ENCODE measurements around the gene LPAR5. TPM values are rescaled to one million over a fixed set of nuclear protein-coding genes. Genes with fewer than 3 reads are reported as not detected.

LPAR5 gene
- 2.3 and 3.9 TPM in 2 replicates for total RNA-seq

DNA sequence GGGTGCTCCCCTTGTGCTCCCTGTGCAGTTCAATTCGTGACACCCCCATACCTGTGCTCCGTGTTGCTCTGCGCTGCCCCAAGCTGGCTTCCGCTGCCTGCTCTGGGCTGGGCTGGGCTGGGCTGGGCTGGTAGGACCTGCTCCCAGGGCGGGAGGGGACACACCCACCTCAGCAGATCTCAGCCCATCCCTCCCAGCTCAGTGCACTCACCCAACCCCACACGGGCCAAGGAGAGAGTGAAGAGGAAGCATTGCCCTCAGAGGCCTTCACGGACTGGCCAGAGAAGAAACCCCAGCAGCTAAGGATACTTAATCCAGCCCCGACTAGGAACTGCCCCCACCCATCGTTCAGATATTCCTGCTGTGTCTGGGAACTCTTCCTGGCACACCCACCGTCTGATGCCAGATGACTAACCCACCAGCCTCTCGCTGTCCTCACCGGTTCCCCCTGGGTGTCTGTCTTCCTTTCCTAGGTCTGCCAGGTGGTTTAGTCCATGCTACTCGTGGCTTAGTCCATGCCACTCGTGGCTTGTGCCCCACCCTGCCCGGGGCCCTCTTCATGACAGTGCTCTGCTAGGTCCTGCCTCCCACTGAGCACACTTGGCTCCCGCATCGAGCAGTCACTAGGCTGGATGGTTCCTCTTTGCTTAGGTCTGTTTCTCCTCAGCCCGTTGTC, at the start of gene LPAR5:
Gene LPAR5, minus strand, starts transcription at position 104 of the 676 bp plus-strand sequence. CDS start 14,711 bp downstream, outside the sequence.

DNA sequence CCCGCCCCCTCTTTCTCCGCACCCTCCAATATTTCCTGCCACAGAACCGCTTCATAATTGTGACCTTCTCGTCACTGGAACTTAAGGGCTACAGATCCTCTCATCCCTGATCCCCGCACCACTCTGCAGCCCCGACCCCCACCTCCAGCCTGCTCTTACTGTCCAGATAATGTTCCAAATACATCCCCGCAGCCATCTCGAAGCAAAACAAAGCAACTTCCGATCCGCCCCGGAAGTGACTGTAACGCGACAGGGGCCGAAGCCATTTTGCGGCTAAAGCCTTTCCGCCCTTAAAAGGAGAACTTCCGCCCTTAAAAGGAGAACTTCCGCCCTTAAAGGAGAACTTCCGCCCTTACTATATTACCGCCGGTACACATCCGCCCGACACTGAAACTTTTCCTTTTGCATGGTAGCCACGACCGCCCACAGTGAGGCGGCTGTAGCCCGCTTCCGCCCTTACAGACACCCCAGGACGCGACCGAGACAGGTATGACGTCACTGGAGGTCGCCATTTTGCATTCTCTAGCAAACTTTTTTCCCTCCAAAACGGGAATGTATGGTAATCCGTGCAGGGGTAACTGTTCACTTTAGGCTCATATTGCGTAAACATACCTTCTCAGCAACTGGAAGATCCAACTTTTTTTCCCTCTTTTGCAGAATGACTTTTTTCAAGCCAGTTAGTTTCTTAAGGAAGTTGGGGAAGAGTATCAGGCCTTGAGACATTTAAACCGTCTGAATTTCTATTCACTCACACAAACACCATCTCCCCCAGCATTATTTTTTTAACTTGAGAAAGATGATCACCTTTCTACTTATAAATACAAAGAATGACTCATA, 27.4 kb upstream of the LPAR5 start, which contains the start of gene ING4:
Gene ING4, minus strand, starts transcription at position 214 of the 837 bp plus-strand sequence. Its CDS starts 18 bp downstream, at position 196.

DNA sequence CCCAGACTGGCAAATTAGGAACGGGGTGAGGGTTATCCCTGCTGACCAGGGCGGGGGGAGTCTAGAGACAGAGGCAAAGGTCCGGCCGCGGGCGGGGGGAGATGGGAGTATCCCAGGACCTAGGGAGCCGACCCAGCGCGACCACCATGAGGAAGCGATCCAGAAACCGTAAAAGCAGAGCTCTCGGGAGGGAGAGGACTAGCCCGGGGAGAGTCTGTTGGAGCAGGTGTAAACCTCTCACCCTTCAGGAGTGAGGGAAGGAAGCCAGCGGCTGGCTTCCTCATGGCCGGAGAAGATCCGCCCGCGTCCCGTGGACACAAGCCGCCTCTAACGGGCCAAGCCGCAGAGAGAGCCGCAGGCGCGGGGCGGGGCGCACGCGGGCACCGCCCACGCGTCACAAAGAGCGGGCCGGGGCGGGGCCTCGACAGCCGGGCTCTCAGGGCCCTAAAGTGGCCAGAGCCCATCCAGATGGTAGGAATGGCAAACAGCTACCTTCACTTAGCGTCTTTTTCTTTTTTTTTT, 11.4 kb upstream of the LPAR5 start, which contains the start of gene ACRBP:
Gene ACRBP, minus strand, starts transcription at position 350 of the 522 bp plus-strand sequence. Its CDS starts 66 bp downstream, at position 284.

Other genes starting within 250 kb of the LPAR5 start
- not detected in 2 replicates for gene CD27, start 191.0 kb downstream of the LPAR5 start, total RNA-seq
- gene TAPBPL, start 183.9 kb downstream of the LPAR5 start, total RNA-seq, result 3.2 and 5.3 TPM in 2 replicates
- gene VAMP1, start 165.3 kb downstream of the LPAR5 start, total RNA-seq, result under 0.01 and 0.21 TPM in 2 replicates
- 52.2 and 64.6 TPM in 2 replicates for gene MRPL51, start 142.7 kb downstream of the LPAR5 start, total RNA-seq
- 10.6 and 25.4 TPM in 2 replicates for gene NCAPD2, start 141.9 kb downstream of the LPAR5 start, total RNA-seq
- gene GAPDH, start 101.4 kb downstream of the LPAR5 start, total RNA-seq, result 6,794 and 7,400 TPM in 2 replicates
- 0.85 and 1.7 TPM in 2 replicates for gene IFFO1, start 79.9 kb downstream of the LPAR5 start, total RNA-seq
- gene NOP2, start 67.7 kb downstream of the LPAR5 start, total RNA-seq, result 24.6 and 39.4 TPM in 2 replicates
- gene CHD4, start 28.6 kb downstream of the LPAR5 start, total RNA-seq, result 179 and 185 TPM in 2 replicates
- gene ACRBP, start 11.5 kb upstream of the LPAR5 start, total RNA-seq, result not detected in 2 replicates
- 14.9 and 28.7 TPM in 2 replicates for gene ING4, start 27.2 kb upstream of the LPAR5 start, total RNA-seq
- 5.8 and 6.4 TPM in 2 replicates for gene ZNF384, start 53.4 kb upstream of the LPAR5 start, total RNA-seq
- not detected in 2 replicates for gene PIANP, start 64.9 kb upstream of the LPAR5 start, total RNA-seq
- 56.6 and 68.8 TPM in 2 replicates for gene COPS7A, start 88.1 kb upstream of the LPAR5 start, total RNA-seq
- 176 and 190 TPM in 2 replicates for gene MLF2, start 117.2 kb upstream of the LPAR5 start, total RNA-seq
- gene PTMS, start 130.4 kb upstream of the LPAR5 start, total RNA-seq, result 17.7 and 26.0 TPM in 2 replicates
- gene LAG3, start 136.6 kb upstream of the LPAR5 start, total RNA-seq, result 0.24 TPM in 1 of 2 replicates, not detected in the other
- not detected in 2 replicates for gene CD4, start 153.6 kb upstream of the LPAR5 start, total RNA-seq
- gene GPR162, start 185.9 kb upstream of the LPAR5 start, total RNA-seq, result 0.72 TPM in 1 of 2 replicates, not detected in the other
- gene P3H3, start 192.4 kb upstream of the LPAR5 start, total RNA-seq, result 22.2 and 39.3 TPM in 2 replicates
- 0.24 TPM in 1 of 2 replicates, not detected in the other for gene GNB3, start 205.0 kb upstream of the LPAR5 start, total RNA-seq
- gene CDCA3, start 215.3 kb upstream of the LPAR5 start, total RNA-seq, result under 0.01 and 2.4 TPM in 2 replicates
- 61.2 and 83.4 TPM in 2 replicates for gene USP5, start 216.2 kb upstream of the LPAR5 start, total RNA-seq
- 1,092 and 1,488 TPM in 2 replicates for gene TPI1, start 231.6 kb upstream of the LPAR5 start, total RNA-seq
- gene SPSB2, start 237.3 kb upstream of the LPAR5 start, total RNA-seq, result 7.2 and 7.7 TPM in 2 replicates

Data from tracheal epithelial cell (primary cell).